ENCODE results near the gene RESP18.

Gene RESP18

DNA sequence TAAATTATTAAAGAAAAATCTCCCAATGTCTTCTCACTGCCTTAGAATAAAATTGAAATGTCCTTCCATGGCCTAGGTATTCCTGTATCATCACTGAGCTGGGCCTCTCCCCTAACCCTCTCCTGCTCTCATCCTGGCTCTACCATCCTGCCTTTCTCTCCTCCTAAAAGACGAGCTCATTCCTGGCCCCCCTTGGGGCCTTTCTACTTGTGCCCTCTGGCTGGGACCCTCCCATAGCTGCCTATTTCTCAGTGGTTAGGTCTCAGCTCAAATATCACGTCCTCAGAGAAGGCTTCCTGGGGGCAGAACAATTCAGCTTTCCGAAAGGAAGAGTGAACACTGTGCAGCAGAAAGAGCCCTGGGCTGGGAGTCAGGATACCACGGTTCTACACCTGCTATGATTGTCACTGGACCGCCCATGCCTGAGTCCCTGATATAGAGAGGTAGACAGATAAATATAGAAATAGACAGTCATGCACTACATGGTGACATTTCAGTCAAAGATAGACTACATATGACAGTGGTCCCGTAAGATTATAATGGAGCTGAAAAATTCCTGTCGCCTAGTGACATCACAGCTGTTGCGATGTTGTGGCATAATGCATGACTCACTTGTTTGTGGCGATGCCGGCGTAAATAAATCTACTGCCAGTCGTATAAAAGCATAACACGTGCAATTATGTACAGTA is 45.8 kb upstream of the RESP18 start:
- no peak overlapping the region for H3K9ac ChIP-seq (ENCODE audit: low read depth, low read length)
- H3K9me3 ChIP-seq (ENCODE audit: insufficient read depth, low read length, severe bottlenecking): no peaks in the 10 kb centered on the region
- ATAC-seq (ENCODE audit: insufficient read depth, low read depth) (no peak), DNase-seq (no peak)
- H3K27ac ChIP-seq (ENCODE audit: low read length): no peak overlapping the region
- no peak for TF ChIP-seq EZH2 (IDR thresholded peaks at IDR 0.05; ENCODE audit: borderline replicate concordance, low read depth, low read length, severe bottlenecking)
- TF ChIP-seq, protein P1, sequence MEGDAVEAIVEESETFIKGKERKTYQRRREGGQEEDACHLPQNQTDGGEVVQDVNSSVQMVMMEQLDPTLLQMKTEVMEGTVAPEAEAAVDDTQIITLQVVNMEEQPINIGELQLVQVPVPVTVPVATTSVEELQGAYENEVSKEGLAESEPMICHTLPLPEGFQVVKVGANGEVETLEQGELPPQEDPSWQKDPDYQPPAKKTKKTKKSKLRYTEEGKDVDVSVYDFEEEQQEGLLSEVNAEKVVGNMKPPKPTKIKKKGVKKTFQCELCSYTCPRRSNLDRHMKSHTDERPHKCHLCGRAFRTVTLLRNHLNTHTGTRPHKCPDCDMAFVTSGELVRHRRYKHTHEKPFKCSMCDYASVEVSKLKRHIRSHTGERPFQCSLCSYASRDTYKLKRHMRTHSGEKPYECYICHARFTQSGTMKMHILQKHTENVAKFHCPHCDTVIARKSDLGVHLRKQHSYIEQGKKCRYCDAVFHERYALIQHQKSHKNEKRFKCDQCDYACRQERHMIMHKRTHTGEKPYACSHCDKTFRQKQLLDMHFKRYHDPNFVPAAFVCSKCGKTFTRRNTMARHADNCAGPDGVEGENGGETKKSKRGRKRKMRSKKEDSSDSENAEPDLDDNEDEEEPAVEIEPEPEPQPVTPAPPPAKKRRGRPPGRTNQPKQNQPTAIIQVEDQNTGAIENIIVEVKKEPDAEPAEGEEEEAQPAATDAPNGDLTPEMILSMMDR (IDR thresholded peaks at IDR 0.05; ENCODE audit: borderline replicate concordance, extremely low read depth, low read length, poor library complexity, severe bottlenecking): no peak
- no peak overlapping the region for H3K4me2 ChIP-seq (ENCODE audit: insufficient read depth, low read length)
- H3K4me1 ChIP-seq (ENCODE audit: insufficient read depth, low read length): no peaks in the 10 kb centered on the region
- no peak overlapping the region for H3K4me3 ChIP-seq (ENCODE audit: low read depth in 1 of 2, low read length in 2 of 2)
- H4K20me1 ChIP-seq (ENCODE audit: insufficient read depth, low read length): peaks cover 6% of the 10 kb centered on the region; the same call in 1 of the 2 replicates
- H2AFZ ChIP-seq (ENCODE audit: low read depth, low read length): no peak overlapping the region
- peaks cover 47% of the 10 kb centered on the region for H3K36me3 ChIP-seq (ENCODE audit: insufficient read depth, low read length)
- H3K27me3 ChIP-seq (ENCODE audit: insufficient read depth, low read length, poor library complexity): no peaks in the 10 kb centered on the region
- no peaks in the 10 kb centered on the region for H3K79me2 ChIP-seq (ENCODE audit: insufficient read depth, low read length)

DNA sequence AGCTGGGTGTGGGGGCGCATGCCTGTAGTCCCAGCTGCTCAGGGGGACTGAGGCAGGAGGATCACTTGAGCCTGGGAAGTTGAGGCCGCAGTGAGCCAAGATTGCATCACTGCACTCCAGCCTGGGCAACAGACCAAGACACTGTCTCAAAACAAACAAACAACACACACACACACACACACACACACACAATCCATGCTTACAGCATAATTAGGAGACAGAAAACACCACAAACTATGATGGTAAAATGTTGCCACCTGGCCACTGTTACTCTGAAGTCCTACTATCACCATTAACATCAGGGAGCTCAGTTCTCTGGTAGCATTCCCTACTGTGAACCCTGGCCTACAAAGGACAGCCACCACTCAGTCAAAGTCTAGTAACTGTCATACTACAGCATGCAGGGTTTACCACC is 36.9 kb upstream of the RESP18 start:
- Histone ChIP-seq H3K36me3 (ENCODE audit: insufficient read depth, low read length) (peaks cover 13% of the 10 kb centered on the region), H3K9ac (ENCODE audit: low read depth, low read length) (no peak overlapping the region), H3K27ac (ENCODE audit: low read length) (no peak overlapping the region), H4K20me1 (ENCODE audit: insufficient read depth, low read length) (no peaks in the 10 kb centered on the region), H3K4me3 (ENCODE audit: low read depth in 1 of 2, low read length in 2 of 2) (no peak overlapping the region), H3K79me2 (ENCODE audit: insufficient read depth, low read length) (no peaks in the 10 kb centered on the region), H3K4me2 (ENCODE audit: insufficient read depth, low read length) (no peak overlapping the region), H3K4me1 (ENCODE audit: insufficient read depth, low read length) (no peaks in the 10 kb centered on the region), H2AFZ (ENCODE audit: low read depth, low read length) (no peak overlapping the region), H3K9me3 (ENCODE audit: insufficient read depth, low read length, severe bottlenecking) (no peaks in the 10 kb centered on the region), H3K27me3 (ENCODE audit: insufficient read depth, low read length, poor library complexity) (no peaks in the 10 kb centered on the region)
- no peak for DNase-seq
- ATAC-seq (ENCODE audit: insufficient read depth, low read depth): no peak
- no peak for TF ChIP-seq EZH2 (IDR thresholded peaks at IDR 0.05; ENCODE audit: borderline replicate concordance, low read depth, low read length, severe bottlenecking)
- TF ChIP-seq, protein P1 (IDR thresholded peaks at IDR 0.05; ENCODE audit: borderline replicate concordance, extremely low read depth, low read length, poor library complexity, severe bottlenecking): no peak

DNA sequence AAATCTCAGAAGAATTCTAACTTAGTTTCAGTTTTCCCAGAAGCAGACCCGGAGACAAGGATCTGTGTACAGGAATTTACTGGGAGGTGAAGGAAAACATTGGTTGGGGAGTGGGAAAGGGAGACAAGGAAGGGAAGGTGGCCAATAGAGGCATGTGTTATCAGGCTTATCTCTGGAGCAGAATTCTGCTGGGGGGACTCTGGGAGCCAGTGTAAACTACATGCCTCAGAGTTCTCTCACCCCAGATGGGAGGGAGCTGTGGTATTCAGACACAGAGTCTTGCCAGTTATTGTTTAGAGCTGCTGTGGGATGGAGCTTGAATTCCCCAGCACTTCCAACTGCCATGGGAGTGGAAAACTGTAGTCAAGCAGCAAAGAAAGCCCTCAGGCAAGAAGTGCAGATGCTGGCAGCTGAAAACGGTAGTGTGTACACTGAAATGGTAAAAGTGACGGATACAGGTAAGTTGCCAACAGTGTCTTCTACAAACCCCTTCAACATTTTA is 36.2 kb upstream of the RESP18 start:
- Histone ChIP-seq H2AFZ (ENCODE audit: low read depth, low read length) (no peak overlapping the region), H3K79me2 (ENCODE audit: insufficient read depth, low read length) (no peaks in the 10 kb centered on the region), H3K4me3 (ENCODE audit: low read depth in 1 of 2, low read length in 2 of 2) (no peak overlapping the region), H3K27ac (ENCODE audit: low read length) (no peak overlapping the region), H3K27me3 (ENCODE audit: insufficient read depth, low read length, poor library complexity) (no peaks in the 10 kb centered on the region), H3K4me2 (ENCODE audit: insufficient read depth, low read length) (no peak overlapping the region), H3K4me1 (ENCODE audit: insufficient read depth, low read length) (no peaks in the 10 kb centered on the region), H3K9me3 (ENCODE audit: insufficient read depth, low read length, severe bottlenecking) (no peaks in the 10 kb centered on the region), H3K36me3 (ENCODE audit: insufficient read depth, low read length) (peaks cover 6% of the 10 kb centered on the region; the same call in 1 of the 2 replicates), H3K9ac (ENCODE audit: low read depth, low read length) (no peak overlapping the region), H4K20me1 (ENCODE audit: insufficient read depth, low read length) (no peaks in the 10 kb centered on the region)
- ATAC-seq (ENCODE audit: insufficient read depth, low read depth) (no peak), DNase-seq (no peak)
- TF ChIP-seq, protein P1 (IDR thresholded peaks at IDR 0.05; ENCODE audit: borderline replicate concordance, extremely low read depth, low read length, poor library complexity, severe bottlenecking): no peak
- TF ChIP-seq EZH2 (IDR thresholded peaks at IDR 0.05; ENCODE audit: borderline replicate concordance, low read depth, low read length, severe bottlenecking): no peak

Data from DND-41 (cell line).